Pons (tissue), 1 donor: ENCODE results near the gene SPHK1.
A peak's percentile ranks its signal among the peaks of the same experiment; 100 is the strongest.

Experiments
- DNase-seq: peaks from one replicate; pipeline ENCODE4 v3.0.0-alpha.2; 2016; ENCODE audit warnings: low spot score

The SPHK1 gene

DNA sequence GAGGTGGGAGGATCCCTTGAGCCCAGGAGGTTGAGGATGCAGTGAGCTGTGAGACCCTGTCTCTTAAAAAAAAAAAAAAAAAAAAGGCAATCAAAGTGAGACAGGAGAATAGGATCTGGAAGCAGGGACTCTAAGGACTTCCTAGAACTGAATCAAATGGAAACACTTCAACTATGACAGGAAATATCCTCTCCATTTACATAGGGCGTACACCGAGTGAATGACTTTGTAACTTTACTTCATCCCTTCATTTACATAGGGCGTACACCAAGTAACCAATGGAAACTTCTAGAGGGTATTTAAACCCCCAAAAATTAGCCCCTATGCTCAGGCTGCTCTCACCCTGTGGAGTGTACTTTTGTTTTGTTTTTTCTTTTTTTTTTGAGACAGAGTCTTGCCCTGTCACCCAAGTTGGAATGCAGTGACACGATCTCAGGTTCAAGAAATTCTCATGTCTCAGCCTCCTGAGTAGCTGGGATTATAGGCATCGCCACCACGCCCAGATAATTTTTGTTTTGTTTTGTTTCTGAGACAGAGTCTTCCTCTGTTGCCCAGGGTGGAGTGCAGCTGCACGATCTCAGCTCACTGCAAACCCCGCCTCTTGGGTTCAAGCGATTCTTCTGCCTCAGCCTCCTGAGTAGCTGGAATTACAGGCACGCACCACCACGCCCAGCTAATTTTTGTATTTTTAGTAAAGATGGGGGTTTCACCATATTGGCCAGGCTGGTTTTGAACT lies 21.1 kb upstream of the SPHK1 start:
- no peak for DNase-seq

DNA sequence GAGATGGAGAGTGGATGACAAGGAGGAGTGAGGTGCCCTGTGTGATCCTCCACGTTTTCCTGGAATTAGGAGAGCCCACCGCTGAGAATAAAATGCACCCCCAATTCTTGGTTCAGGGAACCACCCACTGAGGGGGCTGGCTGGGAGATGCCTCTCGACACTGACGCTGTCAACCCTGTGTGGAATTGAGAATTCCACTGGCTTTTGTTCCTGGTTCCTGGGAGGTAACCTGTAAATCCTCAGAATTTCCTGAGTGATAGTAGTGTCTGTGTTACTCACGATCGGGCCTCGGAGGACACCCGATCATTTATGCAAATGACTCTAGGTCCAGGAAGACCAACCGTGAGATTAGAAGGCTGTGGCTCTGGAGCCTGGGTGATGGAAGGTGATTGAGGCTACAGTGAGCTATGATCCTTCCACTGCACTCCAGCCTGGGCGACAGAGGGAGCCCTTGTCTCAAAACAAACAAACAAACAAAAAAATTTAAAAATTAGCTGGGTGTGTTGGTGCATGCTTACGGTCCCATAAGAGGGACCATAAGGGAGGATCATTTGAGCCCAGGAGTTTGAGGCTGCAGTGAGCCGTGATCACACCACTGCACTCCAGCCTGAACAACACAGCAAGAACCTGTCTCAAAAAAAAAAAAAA lies 19.0 kb upstream of the SPHK1 start:
- no peak for DNase-seq

- no peak for DNase-seq
Measured at GRCh38 chr17:76366247-76366646, 18.2 kb upstream of the SPHK1 start.

DNA sequence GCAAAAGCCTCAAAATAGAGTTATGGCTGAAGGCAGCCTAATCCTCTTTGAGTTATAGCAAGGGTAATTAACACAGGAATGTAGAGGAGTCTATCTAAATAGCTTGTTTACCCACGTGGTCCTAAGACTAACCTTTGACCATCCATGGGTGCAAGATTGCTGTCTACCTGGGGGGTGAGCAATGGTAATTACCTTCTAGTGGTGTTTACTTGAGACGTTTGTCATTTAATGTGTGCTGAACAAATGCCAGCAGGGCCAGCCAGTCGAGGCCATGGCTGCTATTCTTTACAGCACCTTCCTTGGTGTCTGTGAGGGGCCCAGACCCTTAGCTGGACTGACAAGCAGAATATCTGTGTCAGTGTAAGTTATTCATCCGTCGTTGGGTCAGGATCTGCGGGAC lies 16.8 kb upstream of the SPHK1 start:
- DNase-seq, result no peak

DNA sequence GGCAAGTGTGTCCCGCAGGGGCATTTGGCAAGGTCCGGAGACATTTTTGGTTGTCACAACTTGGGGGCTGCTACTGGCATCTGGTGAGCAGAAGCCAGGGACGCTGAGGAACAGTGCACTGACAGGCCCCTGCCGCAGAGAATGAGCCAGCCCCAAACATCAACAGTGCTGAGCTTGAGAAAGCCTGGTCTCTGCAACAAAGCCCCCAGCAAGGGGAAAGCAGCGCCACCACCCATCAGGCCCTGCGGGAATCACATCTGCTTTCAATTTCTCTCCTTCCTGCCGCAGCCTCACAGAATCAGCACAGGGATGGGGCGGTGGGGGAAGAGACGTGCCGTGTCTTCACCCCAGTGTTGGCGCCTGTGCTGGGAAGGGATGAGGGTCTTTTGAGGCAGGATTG lies 15.9 kb upstream of the SPHK1 start:
- no peak for DNase-seq

DNA sequence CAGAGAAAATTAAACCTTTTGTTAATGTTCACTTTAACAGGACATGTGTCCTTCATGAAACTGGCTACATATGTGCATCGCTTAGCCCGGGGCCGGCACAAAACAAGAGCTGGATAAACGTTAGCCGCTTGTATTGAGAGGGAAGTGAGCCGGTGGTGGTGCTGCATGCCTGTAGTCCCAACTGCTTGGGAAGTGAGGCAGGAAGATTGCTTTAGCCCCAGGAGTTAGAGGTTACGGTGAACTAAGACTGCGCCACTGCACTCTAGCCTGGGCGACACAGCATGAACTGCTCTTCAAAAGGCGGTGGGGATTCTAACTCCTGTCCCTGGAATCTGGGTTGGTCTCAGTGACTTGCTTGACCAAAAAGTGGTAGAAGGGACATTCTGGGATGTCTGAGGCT lies 15.0 kb upstream of the SPHK1 start:
- DNase-seq, result no peak

- no peak for DNase-seq
Measured at GRCh38 chr17:76369804-76370203, 14.6 kb upstream of the SPHK1 start.

DNA sequence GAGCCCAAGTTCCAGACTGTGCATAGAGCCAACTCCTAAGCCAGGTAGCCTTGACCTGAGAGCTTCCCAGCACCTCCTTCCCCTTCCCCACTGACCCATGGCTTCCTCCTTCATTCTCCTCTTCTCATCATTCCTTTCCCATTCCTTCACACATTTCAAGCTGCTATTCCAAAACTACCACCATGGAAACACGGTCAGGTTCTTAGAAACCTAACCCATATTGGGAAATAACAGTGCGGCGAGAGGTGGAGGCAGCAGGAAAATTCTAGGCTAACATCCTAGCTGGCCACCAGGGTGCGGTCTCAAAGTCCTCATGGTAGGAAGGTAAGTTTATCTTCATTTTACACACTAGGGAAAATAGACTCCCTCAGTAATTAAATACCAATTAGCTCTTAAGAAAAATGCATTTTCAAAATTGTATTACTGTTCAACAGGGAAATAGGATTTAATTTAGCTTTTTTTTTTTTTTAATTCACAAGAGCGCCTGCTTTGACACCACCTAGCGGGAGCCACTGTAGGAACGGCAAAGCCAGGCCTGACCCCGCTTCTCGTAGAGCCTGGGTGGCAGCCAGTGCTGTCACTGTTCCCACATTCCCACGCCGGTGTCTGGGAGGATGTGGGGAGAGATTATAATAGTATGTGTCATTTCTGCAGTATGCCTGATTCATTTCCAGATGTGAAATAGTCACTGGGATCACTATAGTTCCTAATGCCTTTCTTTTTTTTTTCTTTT lies 14.0 kb upstream of the SPHK1 start:
- DNase-seq, result no peak

DNA sequence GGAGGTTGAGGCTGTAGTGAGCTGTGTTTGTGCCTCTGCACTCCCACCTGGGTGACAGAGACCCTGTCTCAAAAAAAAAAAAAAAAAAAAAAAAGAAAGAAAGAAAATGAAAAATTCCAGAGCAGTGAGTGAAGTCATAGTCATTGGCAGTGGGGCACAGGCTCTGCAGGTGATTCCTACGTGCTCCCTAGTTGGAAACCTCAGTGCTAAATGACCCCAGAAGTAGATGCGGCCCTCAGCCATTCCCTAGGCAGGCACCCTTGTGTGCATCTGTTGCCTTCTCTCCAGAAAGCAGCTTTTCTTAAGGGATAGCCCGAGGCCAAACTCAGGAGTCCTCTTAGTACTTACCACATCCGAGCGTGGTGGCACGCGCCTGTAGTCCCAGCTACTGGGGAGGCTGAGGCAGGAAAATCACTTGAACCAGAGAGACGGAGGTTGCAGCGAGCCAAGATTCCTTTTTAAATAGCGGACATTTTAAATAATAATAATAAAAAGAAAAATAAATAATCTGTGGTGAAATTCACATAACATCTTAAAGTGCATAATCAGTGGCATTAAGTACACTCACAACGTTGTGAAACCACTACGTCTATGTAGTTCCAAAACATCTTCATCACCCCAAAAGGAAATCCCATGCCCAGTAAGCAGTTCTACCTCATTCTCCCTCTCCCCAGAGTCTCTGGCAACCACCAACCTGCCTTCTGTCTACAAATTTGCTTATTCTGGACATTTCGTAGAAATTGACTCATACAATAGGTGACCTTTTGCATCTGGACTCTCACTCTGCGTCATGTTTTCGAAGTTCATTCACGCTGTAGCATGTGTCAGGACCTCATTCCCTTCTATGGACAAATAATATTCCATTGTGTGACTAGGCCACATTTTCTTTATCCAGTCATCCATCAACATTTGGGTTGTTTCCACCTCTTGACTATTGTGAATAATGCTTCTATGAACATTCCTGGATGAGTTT lies 12.5 kb upstream of the SPHK1 start:
- DNase-seq, result no peak

DNA sequence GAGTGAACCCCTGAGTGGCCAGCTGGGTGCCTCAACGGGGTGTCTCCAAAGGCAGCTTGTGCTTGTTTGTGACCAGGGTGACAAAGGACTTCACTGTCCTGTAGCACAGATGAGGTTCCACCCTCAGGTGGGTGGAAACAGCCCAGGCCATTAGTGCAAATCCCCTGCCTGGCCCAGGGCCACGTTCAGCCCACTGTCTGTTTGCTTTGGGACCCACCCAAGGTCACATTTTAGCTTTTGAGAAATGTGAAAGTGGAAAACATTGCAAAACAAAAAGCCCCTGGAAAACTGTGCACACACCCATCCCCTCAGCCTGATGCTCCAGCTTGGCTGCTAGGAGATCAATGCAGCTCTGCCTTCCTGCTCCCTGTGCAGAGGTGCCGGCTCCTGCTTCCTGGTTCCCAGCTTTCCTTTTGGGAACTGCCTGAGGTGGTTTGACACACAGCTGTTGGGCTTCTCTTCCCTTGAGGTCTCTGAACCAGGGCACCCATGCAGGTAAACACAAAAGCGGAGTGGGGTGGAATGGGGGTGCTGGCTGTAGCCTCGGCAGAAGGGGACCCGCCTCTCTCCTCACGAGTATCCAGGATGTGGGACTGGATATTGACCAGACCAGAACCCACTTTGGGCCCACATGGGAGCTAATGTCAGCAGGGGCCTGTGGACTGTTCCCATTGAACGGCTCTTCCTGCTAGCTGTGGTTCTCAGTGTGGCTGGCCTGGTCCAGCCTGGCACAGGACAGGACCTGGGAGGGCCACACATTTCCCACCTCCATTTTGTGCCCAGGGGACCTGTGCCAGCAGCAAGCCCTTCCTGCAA lies 7.9 kb upstream of the SPHK1 start:
- no peak for DNase-seq

GRCh38 chr17:76378548-76379274 lies 5.7 kb upstream of the SPHK1 start:
- no peak for DNase-seq

DNA sequence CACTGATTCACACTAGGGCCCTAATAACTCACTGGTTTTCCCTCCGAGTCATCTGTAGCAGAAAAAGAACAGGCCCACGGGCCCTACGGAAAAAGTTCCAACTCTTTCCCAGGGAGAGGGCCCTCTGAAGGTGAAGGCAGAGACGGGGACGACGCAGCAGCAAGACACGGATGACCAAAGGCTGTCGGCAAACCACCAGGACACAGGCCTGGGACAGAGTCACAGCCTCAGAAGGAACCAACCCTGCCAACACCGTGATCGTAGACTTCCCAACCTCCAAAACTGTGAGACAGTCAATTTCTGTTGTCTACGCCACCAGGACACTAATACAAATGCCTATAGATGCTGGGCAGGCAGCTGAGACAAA lies 5.2 kb upstream of the SPHK1 start:
- no peak for DNase-seq

DNA sequence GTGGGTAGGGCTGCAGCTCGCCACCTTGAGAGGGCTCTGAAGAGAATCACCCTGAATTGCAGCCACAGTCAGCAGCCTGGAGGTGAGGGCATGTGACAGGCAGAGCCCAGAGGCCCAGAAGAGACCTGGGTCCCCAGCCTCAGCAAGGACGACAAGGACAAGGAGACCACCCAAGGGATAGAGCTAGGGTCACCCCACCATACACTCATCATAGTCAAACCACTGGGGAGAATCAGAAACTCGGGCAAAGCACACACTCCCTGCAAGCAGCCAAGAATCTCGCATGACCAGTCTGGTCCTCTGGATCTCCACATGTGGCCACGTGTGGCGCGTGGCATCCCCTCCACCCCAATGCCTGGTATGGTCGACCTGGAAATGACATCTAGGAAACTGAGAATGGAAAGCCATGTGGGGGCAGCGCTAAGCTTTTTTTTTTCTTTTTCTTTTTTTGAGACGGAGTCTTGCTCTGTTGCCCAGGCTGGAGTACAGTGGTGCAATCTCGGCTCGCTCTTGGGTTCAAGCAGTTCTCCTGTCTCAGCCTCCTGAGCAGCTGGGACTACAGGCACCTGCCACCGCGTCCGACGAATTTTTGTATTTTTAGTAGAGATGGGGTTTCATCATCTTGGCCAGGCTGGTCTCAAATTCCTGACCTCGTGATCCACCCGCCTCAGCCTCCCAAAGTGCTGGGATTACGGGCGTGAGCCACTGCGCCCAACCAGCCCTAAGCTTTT lies 4.6 kb upstream of the SPHK1 start:
- no peak for DNase-seq

DNA sequence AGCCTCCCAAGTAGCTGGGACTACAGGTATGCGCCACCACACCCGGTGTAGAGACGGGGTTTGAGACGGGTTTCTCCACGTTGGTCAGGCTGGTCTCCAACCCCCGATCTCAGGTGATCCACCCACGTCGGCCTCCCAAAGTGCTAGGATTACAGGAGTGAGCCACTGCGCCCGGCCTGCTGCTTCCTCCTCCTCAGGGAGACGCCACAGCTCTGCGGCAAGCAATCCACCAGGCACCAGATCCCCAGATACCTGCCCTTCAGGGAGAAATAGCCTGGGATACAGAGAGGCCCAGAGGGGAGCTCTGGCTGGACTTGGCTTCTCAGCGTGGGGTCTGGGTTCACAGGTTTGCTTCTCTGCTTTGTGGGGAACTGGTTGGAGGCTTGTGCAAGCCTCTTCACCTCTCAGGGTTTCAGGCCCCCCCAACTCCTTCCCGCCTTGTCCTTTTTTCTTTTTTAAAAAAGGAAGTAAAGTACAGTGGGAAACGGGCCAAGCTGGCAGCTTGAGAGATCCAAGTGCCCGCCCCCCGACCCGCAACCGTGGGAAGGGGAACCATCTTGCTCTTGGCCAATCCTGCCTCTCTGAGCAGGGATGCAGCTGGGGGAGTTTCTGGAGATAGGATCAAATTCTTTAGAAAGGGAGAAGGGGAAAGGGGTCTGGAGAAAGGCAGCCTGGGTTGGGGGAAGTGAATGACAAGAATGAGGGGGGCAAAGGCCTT lies 2.6 kb upstream of the SPHK1 start:
- peak; percentile 56 for DNase-seq

GRCh38 chr17:76382351-76382802 lies 2.0 kb upstream of the SPHK1 start:
- no peak for DNase-seq

- no peak for DNase-seq
Measured at GRCh38 chr17:76382803-76383545, 1.4 kb upstream of the SPHK1 start.

- no peak for DNase-seq
Measured at GRCh38 chr17:76383546-76384221, 725 bp upstream of the SPHK1 start.
